HL-60 (cell line): ENCODE measurements around the gene ZBTB8B.

Source experiments
- DNase-seq, 2 experiments: peaks; one replicate each; pipeline ENCODE4 v3.0.0-alpha.2; 2010 to 2020; ENCODE audit warnings: low read depth in 1 of 2, low spot score in 1 of 2
- H3K27ac ChIP-seq: fragments of 250-450 bp; sonication (Bioruptor Pico); replicated peaks from 2 replicates; pipeline ENCODE4 v1.5.1; 2020; ENCODE audit warnings: mild to moderate bottlenecking, moderate library complexity
- H3K27me3 ChIP-seq: fragments of 250-450 bp; sonication (Bioruptor Pico); 2 replicates; pipeline ENCODE4 v1.5.1; 2021; ENCODE audit warnings: mild to moderate bottlenecking, moderate library complexity; ENCODE audit not compliant: insufficient read depth, poor library complexity, severe bottlenecking
- H3K4me3 ChIP-seq: replicated peaks from 2 replicates; pipeline ENCODE4 v1.5.1; 2011; ENCODE audit warnings: mild to moderate bottlenecking, control low read depth, low read length; ENCODE audit not compliant: insufficient read depth
- CTCF ChIP-seq: IDR thresholded peaks from one replicate; pipeline ENCODE4 v1.5.1; 2011; ENCODE audit warnings: low read length, control low read depth, inconsistent platforms; ENCODE audit not compliant: insufficient read depth
- GABPA ChIP-seq: IDR thresholded peaks from 2 replicates; pipeline ENCODE4 v1.6.1; 2012; ENCODE audit warnings: low read depth
- POLR2AphosphoS5 ChIP-seq: IDR thresholded peaks from 2 replicates; pipeline ENCODE4 v1.6.1; 2012; ENCODE audit warnings: low read depth
- REST ChIP-seq: IDR thresholded peaks from 2 replicates; pipeline ENCODE4 v1.6.1; 2012; ENCODE audit warnings: low read depth; ENCODE audit not compliant: insufficient replicate concordance
- SPI1 ChIP-seq: IDR thresholded peaks from 2 replicates; pipeline ENCODE4 v1.6.1; 2012; ENCODE audit warnings: low read depth, mild to moderate bottlenecking, borderline replicate concordance

The ZBTB8B gene

GRCh38 chr1:32494711-32495337 is 30.0 kb downstream of the ZBTB8B start:
- no peak for DNase-seq
- no peak overlapping the region for H3K4me3 ChIP-seq
- no peak for TF ChIP-seq SPI1
- no peak for TF ChIP-seq CTCF
- no peak for TF ChIP-seq POLR2AphosphoS5
- TF ChIP-seq REST = no peak
- TF ChIP-seq GABPA = no peak
- H3K27ac ChIP-seq = no peak overlapping the region
- H3K27me3 ChIP-seq = peaks cover 3% of the 10 kb centered on the region

DNA sequence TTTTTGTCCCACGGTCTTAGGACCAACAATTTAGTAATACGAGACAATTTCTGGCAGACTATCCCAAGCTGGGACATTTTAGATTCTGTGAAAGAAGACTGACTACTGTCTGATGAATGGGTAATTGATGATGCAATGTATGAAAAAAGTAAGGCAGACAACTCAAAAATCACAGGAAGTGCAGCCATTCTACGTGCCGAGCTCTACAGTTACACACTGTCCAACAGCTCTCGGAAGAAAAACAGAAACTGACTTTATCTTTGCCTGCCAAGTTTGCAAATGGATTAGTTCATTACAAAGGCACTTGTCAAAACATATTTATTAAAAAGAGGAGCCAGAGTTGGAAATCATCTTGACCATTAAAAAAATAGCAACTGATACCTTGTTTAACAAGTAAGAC is 31.3 kb downstream of the ZBTB8B start:
- H3K27ac ChIP-seq = no peak overlapping the region
- H3K4me3 ChIP-seq = no peak overlapping the region
- TF ChIP-seq GABPA (no peak), POLR2AphosphoS5 (no peak), REST (no peak), CTCF (no peak), SPI1 (no peak)
- peaks cover 3% of the 10 kb centered on the region for H3K27me3 ChIP-seq
- no peak for DNase-seq

DNA sequence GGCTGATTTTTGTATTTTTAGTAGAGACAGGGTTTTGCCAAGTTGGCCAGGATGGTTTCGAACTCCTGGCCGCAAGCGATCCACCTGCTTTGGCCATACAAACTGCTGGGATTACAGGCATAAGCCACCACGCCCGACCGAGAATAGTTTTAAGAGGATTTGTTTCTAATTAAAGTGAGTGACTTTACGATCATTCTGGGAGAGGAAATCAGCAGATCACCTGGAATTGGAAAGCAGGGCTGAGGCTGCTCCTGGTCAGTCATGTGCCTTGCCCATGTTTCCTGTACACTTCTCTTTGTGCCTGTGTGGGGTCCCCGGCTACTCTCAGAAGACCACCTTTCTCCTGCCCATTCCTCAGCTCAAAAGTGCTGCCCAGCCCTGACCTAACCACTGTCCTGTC is 33.9 kb downstream of the ZBTB8B start:
- Histone ChIP-seq H3K27ac (no peak overlapping the region), H3K4me3 (no peak overlapping the region), H3K27me3 (peaks cover 3% of the 10 kb centered on the region)
- no peak for DNase-seq
- TF ChIP-seq CTCF = no peak
- TF ChIP-seq POLR2AphosphoS5 = no peak
- TF ChIP-seq GABPA = no peak
- TF ChIP-seq REST = no peak
- no peak for TF ChIP-seq SPI1
